A549 (cell line): Measurements from ENCODE around the gene LAMA1. TPM values are rescaled to one million over a fixed set of nuclear protein-coding genes. Genes with fewer than 3 reads are reported as not detected.

Experiments used
- ATAC-seq, 2 experiments: fragments of 200-7000 bp in 1 of 2; fragments of >200 bp in 1 of 2; cut with Nextera tagmentation in 1 of 2; cut with Tn5 transposase in 1 of 2; 3 replicates each; pipeline versions ENCODE4 v1.8.0 to v1.9.1; 2018 to 2020; ENCODE audit warnings: mild to moderate bottlenecking in 1 of 2, moderate library complexity in 1 of 2
- CTCF ChIA-PET: fragments of 300-600 bp; sonication (Branson Sonifier 250); formaldehyde crosslinking; extraction: SDS; loops from one replicate; lab custom pipeline; 2021; ENCODE audit warnings: antibody characterized with exemption, inconsistent platforms; lab: Yijun Ruan, JAX
- POLR2A ChIA-PET: fragments of 350-600 bp; formaldehyde crosslinking; extraction: SDS; loops from one replicate; lab custom pipeline; 2021; ENCODE audit warnings: antibody characterized with exemption, inconsistent platforms; lab: Yijun Ruan, JAX
- DNase-seq, 2 experiments: peaks; one replicate each; pipeline versions ENCODE4 v3.0.0 to v3.0.0-alpha.2; 2011 to 2016; ENCODE audit warnings: low read depth in 1 of 2, low spot score in 1 of 2
- FAIRE-seq: peaks from 2 replicates; lab custom pipeline; 2011; peaks lifted over from hg19 to GRCh38; lab: Jason Lieb, UNC
- H3K27ac ChIP-seq, 2 experiments: fragments of >200 bp; sonication (Bioruptor Twin); formaldehyde crosslinking; 3 replicates each; pipeline ENCODE4 v1.5.1; 2016 to 2017
- H3K4me1 ChIP-seq: fragments of >200 bp; sonication (Bioruptor Twin); formaldehyde crosslinking; 3 replicates; pipeline ENCODE4 v1.6.1; 2016
- H3K4me2 ChIP-seq: fragments of >200 bp; sonication (Bioruptor Twin); formaldehyde crosslinking; 3 replicates; pipeline ENCODE4 v1.6.1; 2016
- H3K4me3 ChIP-seq: fragments of >200 bp; sonication (Bioruptor Twin); formaldehyde crosslinking; 3 replicates; pipeline ENCODE4 v1.5.1; 2016
- H3K9me3 ChIP-seq: fragments of >200 bp; sonication (Bioruptor Twin); formaldehyde crosslinking; 3 replicates; pipeline ENCODE4 v1.6.1; 2016
- BHLHE40 ChIP-seq: IDR thresholded peaks from 2 replicates; pipeline ENCODE4 v1.6.1; 2012; ENCODE audit warnings: low read depth, low read length, inconsistent platforms
- CBX2 ChIP-seq: fragments of 200-600 bp; sonication (generic); IDR thresholded peaks from 2 replicates; pipeline ENCODE4 v1.6.1; 2016; ENCODE audit warnings: low read depth, mild to moderate bottlenecking, borderline replicate concordance
- CEBPB ChIP-seq, 2 experiments: fragments of >200 bp in 1 of 2; sonication (Bioruptor Twin) in 1 of 2; formaldehyde crosslinking in 1 of 2; IDR thresholded peaks; 2 replicates each; pipeline ENCODE4 v1.6.1; 2012 to 2016
- CHD2 ChIP-seq: fragments of 150-350 bp; IDR thresholded peaks from 2 replicates; pipeline ENCODE4 v1.6.1; 2014; ENCODE audit warnings: low read length; ENCODE audit not compliant: partially characterized antibody
- CHD4 ChIP-seq: fragments of 200-600 bp; sonication (generic); IDR thresholded peaks from 2 replicates; pipeline ENCODE4 v1.6.1; 2016; ENCODE audit warnings: antibody characterized with exemption, mild to moderate bottlenecking, borderline replicate concordance
- CTCF ChIP-seq: fragments of >200 bp; sonication (Bioruptor Twin); formaldehyde crosslinking; IDR thresholded peaks from 3 replicates; pipeline ENCODE4 v1.5.1; 2016
- E2F6 ChIP-seq: IDR thresholded peaks from 2 replicates; pipeline ENCODE4 v1.6.1; 2012; ENCODE audit warnings: low read depth, borderline replicate concordance
- EHMT2 ChIP-seq: fragments of 200-600 bp; sonication (generic); IDR thresholded peaks from 2 replicates; pipeline ENCODE4 v1.6.1; 2016; ENCODE audit warnings: antibody characterized with exemption, low read depth, mild to moderate bottlenecking, moderate library complexity
- ELK1 ChIP-seq: fragments of 150-350 bp; IDR thresholded peaks from 2 replicates; pipeline ENCODE4 v1.6.1; 2014; ENCODE audit warnings: low read depth, mild to moderate bottlenecking, low read length
- FOSB ChIP-seq: fragments of 250-450 bp; sonication (Bioruptor Pico); IDR thresholded peaks from 2 replicates; pipeline ENCODE4 v1.5.0; 2020; ENCODE audit warnings: mild to moderate bottlenecking, moderate library complexity
- HDAC2 ChIP-seq: fragments of 200-600 bp; sonication (generic); IDR thresholded peaks from 2 replicates; pipeline ENCODE4 v1.6.1; 2016
- HES2 ChIP-seq: fragments of >200 bp; sonication (Bioruptor Twin); formaldehyde crosslinking; IDR thresholded peaks from 2 replicates; pipeline ENCODE4 v1.6.1; 2016
- HMGXB4 ChIP-seq: fragments of 250-450 bp; sonication (Bioruptor Pico); IDR thresholded peaks from 2 replicates; pipeline ENCODE4 v1.5.0; 2021; ENCODE audit warnings: mild to moderate bottlenecking, moderate library complexity, borderline replicate concordance
- HOXA7 ChIP-seq: fragments of 250-450 bp; sonication (Bioruptor Pico); IDR thresholded peaks from 2 replicates; pipeline ENCODE4 v1.5.0; 2020; ENCODE audit warnings: mild to moderate bottlenecking, moderate library complexity
- KDM5A ChIP-seq: fragments of 200-600 bp; sonication (generic); IDR thresholded peaks from 2 replicates; pipeline ENCODE4 v1.6.1; 2016; ENCODE audit warnings: antibody characterized with exemption, mild to moderate bottlenecking
- MAX ChIP-seq: IDR thresholded peaks from 2 replicates; pipeline ENCODE4 v1.6.1; 2012
- MYC ChIP-seq: IDR thresholded peaks from 2 replicates; pipeline ENCODE4 v1.6.1; 2012; ENCODE audit warnings: mild to moderate bottlenecking, inconsistent platforms, low read length, improper control_type of control experiment, borderline replicate concordance
- NFE2L2 ChIP-seq: fragments of 150-350 bp; conservative IDR thresholded peaks from 2 replicates; pipeline ENCODE4 v1.6.1; 2014; ENCODE audit warnings: low read length
- NPAS2 ChIP-seq: fragments of 250-450 bp; sonication (Bioruptor Pico); IDR thresholded peaks from 2 replicates; pipeline ENCODE4 v1.8.0; 2022; ENCODE audit warnings: mild to moderate bottlenecking, moderate library complexity, borderline replicate concordance
- POLR2A ChIP-seq: IDR thresholded peaks from 2 replicates; pipeline ENCODE4 v1.6.1; 2012; ENCODE audit warnings: mild to moderate bottlenecking, low read length
- RAD21 ChIP-seq, 2 experiments: fragments of >200 bp in 1 of 2; sonication (Bioruptor Twin) in 1 of 2; formaldehyde crosslinking in 1 of 2; IDR thresholded peaks in 1 of 2; conservative IDR thresholded peaks in 1 of 2; 2 replicates in 1 of 2; 3 replicates in 1 of 2; pipeline ENCODE4 v1.6.1; 2012 to 2018; ENCODE audit warnings: inconsistent platforms in 1 of 2
- REST ChIP-seq: fragments of 200-600 bp; sonication (generic); IDR thresholded peaks from 2 replicates; pipeline ENCODE4 v1.6.1; 2016; ENCODE audit warnings: antibody characterized with exemption, mild to moderate bottlenecking, moderate library complexity
- RNF2 ChIP-seq: fragments of 200-600 bp; sonication (generic); IDR thresholded peaks from 2 replicates; pipeline ENCODE4 v1.6.1; 2016; ENCODE audit warnings: low read depth, mild to moderate bottlenecking, antibody characterized with exemption, moderate library complexity, borderline replicate concordance
- SMC3 ChIP-seq: fragments of >200 bp; sonication (Bioruptor Twin); formaldehyde crosslinking; IDR thresholded peaks from 3 replicates; pipeline ENCODE4 v1.6.1; 2018; ENCODE audit warnings: inconsistent platforms
- SREBF2 ChIP-seq: fragments of 450-650 bp; IDR thresholded peaks from 2 replicates; pipeline ENCODE4 v1.6.1; 2014; ENCODE audit warnings: mild to moderate bottlenecking, moderate library complexity
- ZC3H11A ChIP-seq: fragments of 450-650 bp; IDR thresholded peaks from 2 replicates; pipeline ENCODE4 v1.6.1; 2014; ENCODE audit warnings: antibody characterized with exemption, mild to moderate bottlenecking
- WGBS: methylation state at CpG from one replicate; pipeline ENCODE4 v1.1.6; 2017; ENCODE audit errors: missing lambda C conversion rate; 5-methylcytosine and 5-hydroxymethylcytosine counted together
- polyA plus RNA-seq, 4 experiments: library from polyadenylated mRNA; depleted of rRNA in 3 of 4; stranded (reverse); fragments of >200 nt; fragmentation: RNase III in 1 of 4; extraction: RNeasy Plus Mini Kit Qiagen cat#74134 plus additional on column Dnase treatment in 1 of 4; gene quantifications; 2 replicates in 3 of 4; 3 replicates in 1 of 4; pipeline ENCODE4 v1.2.3, GENCODE V29; 2011 to 2017

LAMA1 gene
- polyA plus RNA-seq, 2 of the 4 experiments (the other 2 are of a cell fraction), result 0.05 to 0.06 TPM

- ATAC-seq, result no peak
- 35% methylated on average over 12 of the region's 12 CpGs for WGBS
- POLR2A ChIA-PET, result no interaction called here
These were observed 158.5 kb downstream of the LAMA1 start for GRCh38 chr18:6959110-6959509.

GRCh38 chr18:6956999-6957398 lies 160.6 kb downstream of the LAMA1 start:
- ChIA-PET POLR2A (no interaction called here), CTCF (interaction anchor here (1.7 kb wide), 1 partner anchor 65 kb away, joined by 3 read pairs; no protein-coding TSS in a partner anchor)
- Histone ChIP-seq H3K4me3 (no peak overlapping the region), H3K4me1 (no peaks in the 10 kb centered on the region), H3K9me3 (no peaks in the 10 kb centered on the region), H3K27ac (no peak overlapping the region), H3K4me2 (no peak overlapping the region)
- FAIRE-seq (no peak), DNase-seq (no peak), ATAC-seq (no peak)
- WGBS, result 32% methylated on average over 8 of the region's 12 CpGs
- TF ChIP-seq REST (no peak), EHMT2 (no peak), POLR2A (no peak), CHD2 (no peak), ZC3H11A (no peak), CTCF (no peak), CBX2 (no peak), RAD21 (conservative IDR thresholded peaks at IDR 0.05 in 1 of 2, IDR thresholded peaks at IDR 0.05 in 1 of 2) (no peak), ELK1 (no peak), MAX (no peak), SREBF2 (no peak), HMGXB4 (no peak), HOXA7 (CRISPR knock-in tag) (no peak), NFE2L2 (no peak)

More at GRCh38 chr18:6959110-6959509, 158.5 kb downstream of the LAMA1 start:
- TF ChIP-seq CHD4 (no peak), HES2 (no peak), KDM5A (no peak), ELK1 (no peak), E2F6 (no peak), SMC3 (no peak), CEBPB (IDR thresholded peaks at IDR 0.05) (no peak), MYC (no peak), SREBF2 (no peak), RNF2 (no peak), HDAC2 (no peak), BHLHE40 (no peak), CBX2 (no peak), EHMT2 (no peak), NFE2L2 (no peak), NPAS2 (CRISPR knock-in tag) (no peak), FOSB (CRISPR knock-in tag) (no peak)
- DNase-seq (no peak), FAIRE-seq (no peak)
- CTCF ChIA-PET, result no interaction called here
- Histone ChIP-seq H3K9me3 (no peaks in the 10 kb centered on the region), H3K4me3 (no peak overlapping the region), H3K27ac (no peak overlapping the region), H3K4me2 (no peak overlapping the region), H3K4me1 (no peaks in the 10 kb centered on the region)
